ENCODE results near the gene OR4F6.

OR4F6 gene

DNA sequence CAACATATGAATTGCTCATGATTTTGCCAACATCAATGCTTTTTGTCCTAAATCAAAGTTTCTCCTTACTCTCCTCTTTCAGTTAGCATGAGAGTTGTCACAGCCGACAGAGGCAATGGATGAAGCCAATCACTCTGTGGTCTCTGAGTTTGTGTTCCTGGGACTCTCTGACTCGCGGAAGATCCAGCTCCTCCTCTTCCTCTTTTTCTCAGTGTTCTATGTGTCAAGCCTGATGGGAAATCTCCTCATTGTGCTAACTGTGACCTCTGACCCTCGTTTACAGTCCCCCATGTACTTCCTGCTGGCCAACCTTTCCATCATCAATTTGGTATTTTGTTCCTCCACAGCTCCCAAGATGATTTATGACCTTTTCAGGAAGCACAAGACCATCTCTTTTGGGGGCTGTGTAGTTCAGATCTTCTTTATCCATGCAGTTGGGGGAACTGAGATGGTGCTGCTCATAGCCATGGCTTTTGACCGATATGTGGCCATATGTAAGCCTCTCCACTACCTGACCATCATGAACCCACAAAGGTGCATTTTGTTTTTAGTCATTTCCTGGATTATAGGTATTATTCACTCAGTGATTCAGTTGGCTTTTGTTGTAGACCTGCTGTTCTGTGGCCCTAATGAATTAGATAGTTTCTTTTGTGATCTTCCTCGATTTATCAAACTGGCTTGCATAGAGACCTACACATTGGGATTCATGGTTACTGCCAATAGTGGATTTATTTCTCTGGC, 2.5 kb downstream of the OR4F6 start:
- DNase-seq = no peak

DNA sequence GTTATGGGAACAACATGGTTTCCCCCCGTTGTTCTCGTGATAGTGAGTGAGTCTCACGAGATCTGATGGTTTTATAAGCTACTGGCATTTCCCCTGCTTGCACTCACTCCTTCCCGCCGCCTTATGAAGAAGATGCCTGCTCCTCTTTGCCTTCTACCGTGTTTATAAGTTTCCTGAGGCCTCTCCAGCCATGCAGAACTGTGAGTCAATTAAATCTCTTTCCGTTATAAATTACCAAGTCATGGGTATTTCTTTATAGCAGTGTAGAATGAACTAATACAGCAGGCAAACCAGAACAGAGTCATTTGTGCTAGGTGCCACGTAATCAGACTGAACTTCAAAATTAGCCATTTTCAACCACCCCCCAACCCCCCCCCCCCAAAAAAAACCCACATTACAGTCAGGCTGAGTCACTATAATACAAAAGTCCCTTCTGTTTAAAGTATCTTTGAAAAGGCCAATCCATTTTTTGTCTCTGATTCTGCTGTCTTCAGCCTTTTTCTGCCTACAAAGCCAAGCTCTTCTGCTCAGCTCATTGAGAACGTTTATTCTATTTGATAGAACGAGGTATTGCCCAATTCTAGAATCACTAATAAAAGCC, 4.1 kb downstream of the OR4F6 start:
- DNase-seq = no peak

DNA sequence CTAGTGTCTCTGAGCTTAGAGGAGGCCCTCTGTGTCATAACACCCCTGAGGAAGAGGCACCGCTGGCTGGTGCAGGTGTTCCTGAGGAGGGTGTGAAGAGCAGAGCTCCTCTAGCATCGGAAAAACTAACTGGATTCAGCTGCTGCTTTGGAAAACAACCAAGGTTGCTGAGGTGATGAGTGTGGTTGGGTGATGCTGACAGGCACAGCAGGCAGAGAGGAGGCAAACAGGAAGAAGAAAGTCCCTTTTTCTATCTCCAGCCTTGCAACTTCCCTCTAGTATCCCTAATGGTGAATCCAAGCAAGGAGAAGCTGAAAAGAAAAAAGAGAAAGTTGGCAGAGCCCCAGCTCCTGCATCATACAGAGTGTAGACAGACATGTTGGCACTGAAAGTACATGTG, 4.9 kb downstream of the OR4F6 start:
- peak; percentile 23 for DNase-seq

DNA sequence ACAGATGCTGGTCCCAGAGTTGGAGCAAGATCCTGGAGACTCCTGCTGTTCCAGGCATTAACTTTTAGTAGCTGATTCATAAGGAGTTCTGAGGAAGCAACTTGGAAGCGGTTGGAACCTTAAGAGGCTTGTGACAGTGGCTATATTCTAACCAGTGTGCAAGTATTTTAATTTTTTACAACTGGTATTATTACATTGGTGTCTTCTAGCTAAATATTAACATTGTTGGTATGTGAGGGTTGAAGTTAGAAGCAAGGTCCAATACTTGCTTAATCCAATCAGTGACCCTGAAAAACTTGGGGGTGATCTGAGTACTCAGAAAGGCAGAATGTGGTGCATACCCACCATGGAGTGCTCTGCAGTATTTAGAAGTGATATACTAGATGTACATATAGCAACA, 7.1 kb downstream of the OR4F6 start:
- no peak for DNase-seq

DNA sequence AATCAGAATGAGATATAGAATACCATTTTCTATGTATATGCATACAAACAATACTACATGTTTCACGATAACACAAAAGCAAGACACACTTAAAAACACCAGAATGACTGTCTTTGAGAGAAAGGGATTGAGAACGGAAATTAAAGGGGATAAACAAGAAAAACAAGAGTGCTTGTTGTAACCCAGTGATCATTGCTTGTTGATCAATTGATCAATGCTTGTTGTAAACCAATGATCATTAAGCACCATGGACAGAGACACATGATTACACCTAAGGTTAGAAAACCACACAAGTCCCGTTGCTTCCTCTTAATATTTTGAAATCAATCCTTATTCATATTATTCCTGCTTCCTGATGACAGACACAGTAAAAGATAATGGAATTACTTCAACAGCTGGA, 7.6 kb downstream of the OR4F6 start:
- no peak for DNase-seq

DNA sequence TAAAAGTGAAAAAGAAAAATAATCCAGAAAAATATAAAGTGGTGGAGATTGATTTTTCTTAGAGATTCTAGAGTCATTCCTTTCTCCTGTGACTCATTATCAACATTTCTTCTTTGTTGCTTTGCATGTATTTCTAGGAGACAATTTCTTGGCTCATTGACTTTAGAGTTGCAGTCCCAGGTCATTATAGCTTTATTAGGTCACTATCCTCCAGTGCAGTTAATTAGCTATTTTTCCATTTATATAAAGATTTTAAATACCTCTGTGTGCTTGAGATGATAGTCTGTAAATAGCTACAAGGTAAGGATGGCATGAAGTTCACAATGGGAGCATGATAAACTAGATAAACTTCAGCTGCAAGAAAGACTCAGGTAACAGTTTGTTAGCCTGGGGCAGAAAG, 8.6 kb downstream of the OR4F6 start, which contains the start of gene OR4F15:
Gene OR4F15, plus strand, starts transcription at position 301 of the 400 bp plus-strand sequence. CDS start 5,985 bp downstream, outside the sequence.
- no peak for DNase-seq

DNA sequence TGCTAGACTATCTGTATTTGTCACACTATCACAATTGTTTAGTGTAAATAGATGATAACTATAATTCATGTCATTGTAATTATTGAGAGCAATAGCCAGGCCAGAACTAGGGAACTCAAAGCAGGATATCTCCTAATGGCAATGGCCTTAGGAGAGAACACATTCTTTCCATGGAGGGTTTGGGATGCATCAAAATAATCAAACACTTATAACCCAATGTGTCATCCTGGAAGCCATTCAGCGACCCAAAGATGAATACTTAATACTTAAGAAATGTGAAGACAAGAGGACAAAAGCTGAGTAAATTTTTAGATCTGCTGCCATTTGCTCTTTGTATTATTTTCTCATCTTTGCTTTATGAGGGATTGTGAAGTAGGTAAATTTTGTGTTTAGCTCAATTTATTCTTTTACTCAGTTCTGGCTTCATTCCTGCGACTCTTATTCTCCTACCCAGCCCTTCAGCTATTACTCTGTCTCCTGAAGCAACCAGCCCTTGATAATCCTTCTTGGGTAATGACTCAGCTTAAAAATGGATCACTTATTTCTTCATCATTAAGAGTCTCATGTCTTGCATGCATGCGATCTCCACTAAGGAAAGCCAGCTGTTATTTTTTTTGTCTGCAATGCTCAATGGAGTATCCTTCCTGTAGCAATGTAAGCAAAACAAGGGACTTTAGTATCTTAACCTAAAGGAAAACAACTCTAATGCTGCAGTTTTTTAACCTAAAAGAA, 10.7 kb downstream of the OR4F6 start:
- DNase-seq = no peak

DNA sequence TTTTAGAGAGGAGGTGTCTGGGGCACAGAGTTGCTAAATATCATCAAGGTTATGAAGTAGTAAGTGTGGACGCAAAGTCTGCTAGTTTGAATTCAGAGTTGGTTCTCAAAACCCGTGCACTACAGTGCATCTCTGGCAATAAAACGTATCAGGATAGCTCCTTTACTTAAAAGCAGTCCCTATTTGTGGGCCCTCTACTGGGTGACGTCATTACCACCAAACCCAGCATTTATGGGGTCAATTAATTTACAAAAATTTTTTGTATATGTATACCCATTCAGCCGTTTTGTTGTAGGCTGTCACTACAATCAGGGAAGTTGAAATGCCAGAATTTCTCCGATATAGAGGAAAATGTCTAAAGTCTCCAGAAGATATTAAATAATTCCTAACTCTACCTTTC, 17.5 kb downstream of the OR4F6 start:
- DNase-seq = no peak

DNA sequence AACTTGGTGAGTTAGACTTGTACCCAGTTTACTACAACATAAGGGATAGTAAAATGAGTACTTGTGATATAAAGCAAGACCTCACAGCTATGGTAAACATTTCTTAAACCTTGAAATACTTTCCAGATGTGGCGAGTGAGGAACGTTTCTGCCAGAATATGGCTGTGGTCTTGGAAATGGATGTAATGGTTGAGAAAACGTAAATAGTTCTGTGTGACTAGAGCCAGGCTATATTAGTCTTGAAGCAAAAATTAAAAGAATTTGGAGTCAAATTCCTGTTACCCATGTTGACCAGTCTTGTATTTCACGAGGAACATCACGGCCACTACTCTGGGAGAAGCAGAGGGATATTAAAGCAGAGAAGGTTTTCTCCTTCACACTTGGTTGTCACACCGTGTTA, 23.9 kb downstream of the OR4F6 start:
- no peak for DNase-seq

DNA sequence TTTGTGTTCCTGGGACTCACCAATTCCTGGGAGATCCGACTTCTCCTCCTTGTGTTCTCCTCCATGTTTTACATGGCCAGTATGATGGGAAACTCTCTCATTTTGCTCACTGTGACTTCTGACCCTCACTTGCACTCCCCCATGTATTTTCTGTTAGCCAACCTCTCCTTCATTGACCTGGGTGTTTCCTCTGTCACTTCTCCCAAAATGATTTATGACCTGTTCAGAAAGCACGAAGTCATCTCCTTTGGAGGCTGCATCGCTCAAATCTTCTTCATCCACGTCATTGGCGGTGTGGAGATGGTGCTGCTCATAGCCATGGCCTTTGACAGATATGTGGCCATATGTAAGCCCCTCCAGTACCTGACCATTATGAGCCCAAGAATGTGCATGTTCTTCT, 25.5 kb downstream of the OR4F6 start:
- no peak for DNase-seq

DNA sequence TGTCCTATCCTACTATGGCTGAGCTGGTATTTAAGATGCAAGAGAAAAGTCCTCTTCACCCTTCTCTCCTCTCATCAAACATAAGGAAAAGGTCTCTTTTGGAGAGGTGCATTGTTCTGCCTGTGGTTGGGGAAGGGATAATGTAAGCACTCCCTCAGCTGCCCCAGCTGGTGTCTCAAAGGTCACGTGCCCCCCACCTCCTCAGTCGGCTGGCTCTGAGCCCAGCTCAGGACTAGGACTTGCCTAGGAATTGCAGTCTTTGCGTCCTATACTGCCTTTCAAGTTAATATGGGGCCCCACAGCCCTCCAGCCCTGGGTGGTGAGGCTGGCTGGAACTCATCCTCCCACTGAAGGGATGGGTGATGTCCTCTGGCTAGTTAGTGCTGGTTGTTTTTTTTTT, 38.3 kb downstream of the OR4F6 start:
- DNase-seq = no peak

DNA sequence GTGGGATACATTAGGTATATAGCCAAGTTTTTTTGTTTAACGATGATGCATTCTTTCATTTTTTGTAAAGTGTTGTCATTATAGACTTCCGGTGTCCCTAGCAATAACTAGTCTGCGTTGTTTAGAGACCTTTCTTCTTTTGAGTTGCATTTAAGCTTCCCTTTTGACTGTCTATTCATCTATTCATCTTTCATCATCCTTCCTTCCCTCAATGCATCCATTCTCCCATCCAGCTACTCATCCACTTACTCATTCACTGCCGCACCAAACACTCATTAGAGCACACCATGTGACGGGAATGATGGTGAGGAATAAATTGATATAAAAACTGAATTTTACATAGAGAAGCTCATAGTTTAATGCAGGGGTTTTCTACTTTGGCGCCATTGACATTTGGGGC, 41.6 kb downstream of the OR4F6 start:
- DNase-seq = no peak

DNA sequence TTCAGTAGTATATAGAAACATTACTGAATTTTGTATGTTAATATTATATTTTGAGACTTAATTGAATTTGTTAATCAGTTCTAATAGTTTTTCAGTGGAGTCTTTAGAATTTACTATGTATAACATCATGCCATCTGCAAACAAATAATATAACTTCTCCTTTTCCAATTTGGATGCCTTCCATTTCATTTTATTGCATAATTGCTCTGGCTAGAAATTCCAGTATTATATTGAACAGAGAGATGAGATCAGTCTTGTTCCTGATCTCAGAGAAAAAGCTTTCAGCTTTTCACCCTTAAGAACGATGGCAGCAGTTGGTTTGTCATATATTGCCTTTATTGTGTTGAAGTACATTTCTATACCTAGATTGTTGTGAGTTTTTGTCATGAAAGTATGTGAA, 49.0 kb downstream of the OR4F6 start:
- no peak for DNase-seq

Data from NCI-H1092 treated with DMSO at 0.1 percent for 48 hours (cell line).